GM12801 (cell line): Measurements from ENCODE around the gene RNF220.

Source experiments
- TF ChIP-seq, protein P1 (sequence below): IDR thresholded peaks from one replicate; pipeline ENCODE4 v1.5.1; 2011; ENCODE audit warnings: control low read depth; ENCODE audit not compliant: insufficient read length; ENCODE audit errors: extremely low read depth

Gene RNF220

GRCh38 chr1:44390277-44390676 is 14.8 kb upstream of the RNF220 start:
- TF ChIP-seq, protein P1, sequence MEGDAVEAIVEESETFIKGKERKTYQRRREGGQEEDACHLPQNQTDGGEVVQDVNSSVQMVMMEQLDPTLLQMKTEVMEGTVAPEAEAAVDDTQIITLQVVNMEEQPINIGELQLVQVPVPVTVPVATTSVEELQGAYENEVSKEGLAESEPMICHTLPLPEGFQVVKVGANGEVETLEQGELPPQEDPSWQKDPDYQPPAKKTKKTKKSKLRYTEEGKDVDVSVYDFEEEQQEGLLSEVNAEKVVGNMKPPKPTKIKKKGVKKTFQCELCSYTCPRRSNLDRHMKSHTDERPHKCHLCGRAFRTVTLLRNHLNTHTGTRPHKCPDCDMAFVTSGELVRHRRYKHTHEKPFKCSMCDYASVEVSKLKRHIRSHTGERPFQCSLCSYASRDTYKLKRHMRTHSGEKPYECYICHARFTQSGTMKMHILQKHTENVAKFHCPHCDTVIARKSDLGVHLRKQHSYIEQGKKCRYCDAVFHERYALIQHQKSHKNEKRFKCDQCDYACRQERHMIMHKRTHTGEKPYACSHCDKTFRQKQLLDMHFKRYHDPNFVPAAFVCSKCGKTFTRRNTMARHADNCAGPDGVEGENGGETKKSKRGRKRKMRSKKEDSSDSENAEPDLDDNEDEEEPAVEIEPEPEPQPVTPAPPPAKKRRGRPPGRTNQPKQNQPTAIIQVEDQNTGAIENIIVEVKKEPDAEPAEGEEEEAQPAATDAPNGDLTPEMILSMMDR: no peak

GRCh38 chr1:44401256-44402228 is 3.5 kb upstream of the RNF220 start:
- TF ChIP-seq, protein P1: no peak

- TF ChIP-seq, protein P1: no peak
These were observed 1.0 kb downstream of the RNF220 start for GRCh38 chr1:44405798-44406736.

GRCh38 chr1:44406737-44407429 is 1.8 kb downstream of the RNF220 start:
- TF ChIP-seq, protein P1: no peak

GRCh38 chr1:44407430-44408211 is 2.6 kb downstream of the RNF220 start:
- TF ChIP-seq, protein P1: no peak

DNA sequence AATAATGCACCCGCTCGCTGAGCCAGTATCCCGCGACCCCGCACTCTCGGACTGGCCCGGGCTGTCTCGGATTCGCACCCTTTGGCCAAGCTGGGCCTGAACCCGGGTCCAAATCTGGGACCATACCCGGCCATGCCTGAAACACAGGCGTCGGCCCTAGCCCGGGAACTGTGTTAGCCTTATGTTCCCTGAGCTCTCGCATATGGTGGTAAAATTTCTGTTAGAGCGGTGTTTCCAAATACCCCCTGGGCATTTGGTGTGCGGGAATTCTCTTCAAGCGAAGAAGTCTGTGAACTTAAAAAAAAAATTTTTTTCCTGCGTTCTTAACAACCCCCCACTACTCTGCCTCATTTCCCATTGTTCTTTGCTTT is 3.1 kb downstream of the RNF220 start:
- TF ChIP-seq, protein P1: no peak
